ENCODE measurements around the gene YWHAE.

GRCh38 chr17:1422885-1423284 is 22.9 kb upstream of the YWHAE start:
- no peak for TF ChIP-seq CTCF (IDR thresholded peaks at IDR 0.05)
- no peak for TF ChIP-seq POLR2A (IDR thresholded peaks at IDR 0.05)

Measured in testis (tissue), 2 donors.